Bronchial smooth muscle cell (primary cell): ENCODE results near the gene MFAP4. TPM values are rescaled to one million over a fixed set of nuclear protein-coding genes. Genes with fewer than 3 reads are reported as not detected.

ENCODE experiments used
- total RNA-seq: library from RNA; depleted of rRNA; stranded (reverse); fragments of >200 nt; gene quantifications from 2 replicates; pipeline ENCODE4 v1.2.1, GENCODE V29; 2014

The MFAP4 gene
- total RNA-seq: 47.1 and 105 TPM in 2 replicates

DNA sequence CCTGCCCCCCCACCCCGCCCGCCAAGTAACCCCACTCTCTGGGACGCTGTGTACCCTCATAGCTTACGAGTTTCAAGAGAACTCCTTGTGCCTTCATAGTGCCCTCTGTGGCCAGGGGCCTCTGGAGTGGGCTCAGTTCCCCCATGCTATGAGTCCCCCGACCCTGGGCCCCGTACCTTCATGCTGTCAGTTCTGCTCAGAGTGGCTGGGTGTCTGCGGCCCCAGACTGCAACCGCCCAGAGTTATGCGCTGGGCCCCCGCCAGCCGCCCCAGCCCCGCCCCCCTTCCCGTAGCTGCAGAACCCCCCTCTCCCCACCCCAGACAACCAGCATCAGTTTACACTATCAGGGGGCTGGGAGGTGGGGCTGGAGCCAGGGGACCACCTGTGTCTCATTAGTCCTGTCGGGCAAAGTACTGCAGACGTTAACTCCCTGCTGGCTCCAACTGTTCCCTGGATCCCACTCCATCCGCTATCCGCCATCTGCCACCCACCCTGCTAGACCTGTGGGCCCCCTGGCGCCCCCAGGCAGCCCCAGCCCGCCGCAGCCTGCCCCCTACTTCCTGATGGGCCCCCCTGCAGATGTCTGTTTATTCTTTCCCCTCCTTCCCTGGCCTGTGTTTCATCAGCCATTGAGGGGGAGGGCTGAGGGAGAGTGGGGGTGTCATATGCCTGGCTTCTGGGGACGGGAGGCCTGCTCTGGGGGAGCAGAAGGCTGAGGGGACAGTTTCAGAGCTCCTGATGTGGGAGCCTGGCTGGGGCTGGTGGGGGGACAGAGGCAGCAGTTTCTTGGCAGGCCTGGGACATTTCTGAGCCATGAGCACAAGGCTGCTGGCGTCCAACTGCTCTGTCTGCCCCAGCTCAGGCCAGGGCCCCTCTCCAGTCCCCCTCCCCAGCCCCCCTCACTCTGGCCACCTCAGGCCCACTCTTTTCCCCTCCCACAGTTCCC is at the start of gene MFAP4:
Gene MFAP4 (minus strand): TSS at position 217 of the 947 bp plus-strand sequence. CDS start 35 bp downstream, at position 182.

DNA sequence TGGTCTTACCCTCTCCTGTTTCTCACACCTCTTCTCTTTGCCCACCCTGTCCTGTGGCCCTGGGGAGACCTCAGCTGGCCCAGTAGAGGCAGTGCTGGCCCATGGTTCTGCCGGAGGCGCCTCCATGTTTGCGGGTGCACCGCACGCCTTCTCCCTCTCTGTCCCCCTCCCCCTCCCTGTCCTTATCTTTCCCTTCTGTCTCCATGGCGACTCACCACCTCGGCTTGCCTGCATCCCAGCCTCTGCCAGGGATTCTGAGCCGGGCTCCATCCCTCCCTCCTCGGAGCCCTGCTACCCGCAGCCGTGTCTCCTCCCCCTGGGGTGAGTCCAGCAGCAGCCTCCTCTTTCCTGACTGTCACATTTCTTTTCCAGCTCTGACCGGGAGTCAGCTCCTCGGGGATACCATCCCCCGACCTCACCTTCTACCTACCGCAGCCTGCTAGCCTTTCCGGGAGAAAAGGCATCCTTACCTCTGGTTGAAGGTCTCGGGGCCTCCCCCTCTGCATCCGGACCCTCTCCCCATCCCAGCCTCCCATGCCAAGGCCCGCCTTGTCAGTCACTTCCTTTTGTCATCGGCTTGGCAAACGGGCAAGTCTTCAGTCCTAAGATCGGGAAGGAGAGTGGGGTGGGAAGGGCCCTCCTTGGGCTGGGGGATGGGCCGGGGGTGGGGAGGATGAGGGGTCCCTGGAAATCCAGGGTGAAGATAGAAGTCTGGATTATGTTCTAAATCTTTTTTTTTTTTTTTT is 24.1 kb upstream of the MFAP4 start, which contains the start of gene RNF112:
Gene RNF112 (plus strand): TSS at position 358 of the 746 bp plus-strand sequence. CDS start 177 bp downstream, at position 535.

GRCh38 chr17:19378416-19379360 is 8.3 kb downstream of the MFAP4 start, which contains the start of gene MAPK7:
Gene MAPK7 (plus strand): TSS chr17:19378498. CDS start chr17:19378901, 403 bp downstream.

DNA sequence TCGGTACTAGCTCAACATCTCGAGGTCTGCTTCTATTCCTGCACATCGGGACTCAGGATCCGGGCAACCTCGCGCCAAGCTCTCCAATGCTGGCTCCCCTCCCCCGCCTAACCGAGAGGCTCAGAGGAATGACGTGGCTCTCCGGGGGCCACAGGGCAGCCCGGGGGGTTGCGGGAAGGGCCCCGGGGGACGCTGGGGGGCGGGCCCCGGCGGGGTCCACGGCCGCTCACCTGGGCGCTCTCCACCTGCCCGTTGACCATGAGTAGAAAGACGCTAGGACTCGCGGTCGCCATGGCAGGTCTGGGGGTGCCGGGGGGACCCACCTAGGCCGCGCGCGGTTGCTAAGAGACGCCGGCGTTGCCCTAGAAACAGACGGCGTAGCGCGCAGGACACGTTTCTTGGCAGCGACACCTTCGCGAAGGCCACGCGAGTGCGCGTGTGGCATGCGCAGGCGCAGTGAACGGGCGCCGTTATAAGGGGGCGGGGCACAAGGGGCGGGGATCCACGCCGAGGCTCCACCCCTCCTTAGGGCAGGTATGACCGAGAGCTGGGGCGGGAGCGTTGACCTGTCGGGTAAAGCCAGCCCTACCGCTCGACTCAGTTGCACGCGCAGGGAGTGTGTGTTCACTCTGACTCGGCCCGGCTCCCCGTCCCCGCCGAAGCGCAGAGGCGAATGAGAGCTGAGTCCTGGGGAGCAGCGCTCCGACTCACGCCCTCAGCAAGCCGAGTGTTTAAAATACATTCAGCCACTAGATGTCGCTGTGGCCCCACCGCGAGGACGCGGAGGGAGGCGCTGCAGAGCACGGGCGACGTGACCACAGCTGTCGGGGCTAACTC is 24.5 kb downstream of the MFAP4 start, which contains the start of gene B9D1:
Gene B9D1 (minus strand): TSS at position 447 of the 837 bp plus-strand sequence. CDS start 154 bp downstream, at position 293.

Other genes starting within 250 kb of the MFAP4 start
- 18.8 and 23.9 TPM in 2 replicates for gene EPN2, start 149.8 kb downstream of the MFAP4 start, total RNA-seq
- gene B9D1, start 24.5 kb downstream of the MFAP4 start, total RNA-seq: 30.5 and 44.1 TPM in 2 replicates
- gene MAPK7, start 8.7 kb downstream of the MFAP4 start, total RNA-seq: 10.4 and 17.4 TPM in 2 replicates
- 0.34 and 1.4 TPM in 2 replicates for gene RNF112, start 24.0 kb upstream of the MFAP4 start, total RNA-seq
- 0.16 TPM in 1 of 2 replicates, not detected in the other for gene SLC47A1, start 146.7 kb upstream of the MFAP4 start, total RNA-seq